B cell (primary cell): ENCODE measurements around the gene TLE7. TPM values are rescaled to one million over a fixed set of nuclear protein-coding genes. Genes with fewer than 3 reads are reported as not detected.

ENCODE experiments used
- ATAC-seq: fragments of 200-7000 bp; cut with Tn5 transposase; one replicate; pipeline ENCODE4 v1.10.0; 2021; ENCODE audit warnings: low read depth, mild to moderate bottlenecking, moderate number of reproducible peaks, moderate library complexity
- CTCF ChIA-PET: fragments of 350-600 bp; sonication (Branson Sonifier 250); formaldehyde crosslinking; loops from one replicate; lab custom pipeline; 2021; ENCODE audit warnings: antibody characterized with exemption, inconsistent platforms; lab: Charles Lee
- POLR2A ChIA-PET: fragments of 350-600 bp; sonication (Branson Sonifier 250); formaldehyde crosslinking; loops from one replicate; lab custom pipeline; 2021; ENCODE audit warnings: antibody characterized with exemption; lab: Charles Lee
- DNase-seq: peaks from one replicate; pipeline ENCODE4 v3.0.0; 2013
- H2AFZ ChIP-seq: 2 replicates; pipeline ENCODE4 v1.6.1; 2012; ENCODE audit warnings: mild to moderate bottlenecking, low read depth, low read length; ENCODE audit not compliant: insufficient read depth, poor library complexity, severe bottlenecking
- H3K27ac ChIP-seq, 2 donors: 1 replicate in 1 of 2; 2 replicates in 1 of 2; pipeline ENCODE4 v1.5.1; 2012 to 2013; ENCODE audit warnings: low read length in 2 of 2, mild to moderate bottlenecking in 2 of 2, moderate library complexity in 1 of 2
- H3K27me3 ChIP-seq, 4 experiments: fragments of 200-600 bp in 1 of 4; sonication (generic) in 1 of 4; replicated peaks in 1 of 4; 1 replicate in 2 of 4; 2 replicates in 2 of 4; pipeline versions ENCODE4 v1.6.1 to v1.7.0; 2013 to 2016; ENCODE audit warnings: low read length in 3 of 4, mild to moderate bottlenecking in 2 of 4, mixed read lengths in 1 of 4, moderate library complexity in 1 of 4; ENCODE audit not compliant: insufficient read depth in 4 of 4, control insufficient read depth in 3 of 4; ENCODE audit errors: control extremely low read depth in 1 of 4
- H3K36me3 ChIP-seq, 2 experiments: replicated peaks in 1 of 2; 1 replicate in 1 of 2; 2 replicates in 1 of 2; pipeline versions ENCODE4 v1.6.1 to v1.7.1; 2013; ENCODE audit warnings: low read length in 1 of 2; ENCODE audit not compliant: insufficient read depth in 2 of 2, control insufficient read depth in 1 of 2; ENCODE audit errors: control extremely low read depth in 1 of 2, extremely low read depth in 1 of 2
- H3K4me1 ChIP-seq, 2 donors: fragments of 200-600 bp in 1 of 2; sonication (generic) in 1 of 2; 1 replicate in 1 of 2; 2 replicates in 1 of 2; pipeline versions ENCODE4 v1.5.1 to v1.6.1; 2013 to 2017; ENCODE audit warnings: low read length in 2 of 2; ENCODE audit not compliant: control insufficient read depth in 2 of 2, insufficient read depth in 2 of 2
- H3K4me2 ChIP-seq: replicated peaks from 2 replicates; pipeline ENCODE3; 2012; ENCODE audit warnings: mild to moderate bottlenecking, low read depth, low read length; ENCODE audit not compliant: poor library complexity, severe bottlenecking
- H3K4me3 ChIP-seq, 5 experiments: fragments of 200-600 bp in 1 of 5; sonication (generic) in 1 of 5; 1 replicate in 3 of 5; 2 replicates in 2 of 5; pipeline versions ENCODE4 v1.5.1 to v1.7.0; 2011 to 2016; ENCODE audit warnings: low read length in 4 of 5, mild to moderate bottlenecking in 4 of 5, low read depth in 2 of 5, control low read depth in 1 of 5, moderate library complexity in 1 of 5; ENCODE audit not compliant: insufficient read depth in 1 of 5; ENCODE audit errors: control extremely low read depth in 1 of 5, extremely low read depth in 1 of 5
- H3K79me2 ChIP-seq: fragments of 200-600 bp; sonication (generic); one replicate; pipeline ENCODE4 v1.6.0; 2016; ENCODE audit warnings: low read length; ENCODE audit not compliant: control insufficient read depth, insufficient read depth
- H3K9ac ChIP-seq: fragments of 200-600 bp; sonication (generic); 2 replicates; pipeline ENCODE4 v1.6.1; 2017; ENCODE audit warnings: mild to moderate bottlenecking, low read length, moderate library complexity
- H3K9me3 ChIP-seq, 3 donors: one replicate each; pipeline versions ENCODE4 v1.6.1 to v1.7.1; 2013; ENCODE audit warnings: low read length in 2 of 3; ENCODE audit not compliant: control insufficient read depth in 2 of 3, insufficient read depth in 1 of 3; ENCODE audit errors: control extremely low read depth in 1 of 3
- H4K20me1 ChIP-seq: 2 replicates; pipeline ENCODE4 v1.6.0; 2012; ENCODE audit warnings: mild to moderate bottlenecking, low read length; ENCODE audit not compliant: insufficient read depth, control insufficient read depth, poor library complexity, severe bottlenecking
- H3K27ac Mint-ChIP-seq: one replicate; pipeline ENCODE4 v1.8.0; 2021; ENCODE audit warnings: mixed read lengths
- H3K27me3 Mint-ChIP-seq: one replicate; pipeline ENCODE4 v1.8.0; 2021; ENCODE audit warnings: mixed read lengths
- H3K4me1 Mint-ChIP-seq: one replicate; pipeline ENCODE4 v1.8.0; 2021; ENCODE audit warnings: mixed read lengths
- H3K4me3 Mint-ChIP-seq: one replicate; pipeline ENCODE4 v1.8.0; 2021; ENCODE audit warnings: mixed read lengths
- H3K9me3 Mint-ChIP-seq: one replicate; pipeline ENCODE4 v1.8.0; 2022; ENCODE audit warnings: mixed read lengths; ENCODE audit not compliant: insufficient read depth
- CTCF ChIP-seq: fragments of 200-600 bp; IDR thresholded peaks from one replicate; pipeline ENCODE4 v1.8.0; 2022; ENCODE audit warnings: antibody characterized with exemption, mild to moderate bottlenecking
- EZH2 ChIP-seq: IDR thresholded peaks from 2 replicates; pipeline ENCODE4 v1.6.1; 2012; ENCODE audit warnings: borderline replicate concordance, low read depth, mild to moderate bottlenecking, moderate library complexity, low read length; ENCODE audit not compliant: insufficient read depth, poor library complexity, severe bottlenecking
- whole genome bisulfite sequencing: methylation state at CpG from one replicate; pipeline ENCODE4 v1.1.5; 2013; ENCODE audit warnings: missing lambda C conversion rate; ENCODE audit not compliant: insufficient coverage; 5-methylcytosine and 5-hydroxymethylcytosine counted together
- intact Hi-C: fragments of 100-400 bp; cut with micrococcal nuclease; formaldehyde crosslinking; loops from one replicate; pipeline ENCODE4 v1.10.0; 2022
- polyA plus RNA-seq: library from polyadenylated mRNA; depleted of rRNA; stranded (reverse); fragments of >200 nt; gene quantifications from 2 replicates; pipeline ENCODE4 v1.2.3, GENCODE V29; 2012
- total RNA-seq, 2 donors: library from RNA; stranded (reverse); fragments of 120-200 nt in 1 of 2; gene quantifications; 1 replicate in 1 of 2; 2 replicates in 1 of 2; pipeline versions ENCODE4 v1.2.3 to v1.2.4, GENCODE V29; 2013 to 2022

Gene TLE7
- total and polyA plus RNA-seq, 2 donors (not counting 1 experiment from before 2014, with no cell fraction given): not detected

- H2AFZ ChIP-seq: no peak overlapping the region
- intact Hi-C loops: no loop called here
- WGBS: 80% methylated on average over 1 of the region's 4 CpGs
- H3K4me2 ChIP-seq: no peak overlapping the region
- H3K27ac ChIP-seq: no peak overlapping the region
- TF ChIP-seq CTCF (no peak), EZH2 (no peak)
- H3K27me3 ChIP-seq: no peaks in the 10 kb centered on the region
- ChIA-PET CTCF (no interaction called here), POLR2A (no interaction called here)
- H4K20me1 ChIP-seq: no peaks in the 10 kb centered on the region
- no peaks in the 10 kb centered on the region for H3K27me3 Mint-ChIP-seq
- H3K36me3 ChIP-seq: peaks cover 0 to 33% of the 10 kb centered on the region in 2 experiments
- H3K27ac Mint-ChIP-seq: no peak overlapping the region
- DNase-seq (no peak), ATAC-seq (no peak)
- H3K4me1 ChIP-seq: no peaks in the 10 kb centered on the region
- H3K9ac ChIP-seq: no peak overlapping the region
- no peaks in the 10 kb centered on the region for H3K9me3 ChIP-seq
- H3K4me3 ChIP-seq: no peak overlapping the region
- H3K9me3 Mint-ChIP-seq: no peaks in the 10 kb centered on the region
- H3K79me2 ChIP-seq: peaks cover 7% of the 10 kb centered on the region
- H3K4me3 Mint-ChIP-seq: no peak overlapping the region
- H3K4me1 Mint-ChIP-seq: no peaks in the 10 kb centered on the region
Measured at GRCh38 chr16:71476457-71477124, 34.7 kb upstream of the TLE7 start.

GRCh38 chr16:71474864-71475263, 33.0 kb upstream of the TLE7 start:
- Histone ChIP-seq H3K9ac (no peak overlapping the region), H3K4me3 (no peak overlapping the region), H3K27ac (no peak overlapping the region), H3K4me1 (no peaks in the 10 kb centered on the region), H3K79me2 (no peaks in the 10 kb centered on the region), H2AFZ (no peak overlapping the region), H3K27me3 (no peaks in the 10 kb centered on the region), H4K20me1 (no peaks in the 10 kb centered on the region), H3K36me3 (peaks cover 0 to 33% of the 10 kb centered on the region in 2 experiments), H3K4me2 (no peak overlapping the region), H3K9me3 (no peaks in the 10 kb centered on the region)
- no peak for ATAC-seq
- Mint-ChIP-seq H3K4me1 (no peaks in the 10 kb centered on the region), H3K27me3 (no peaks in the 10 kb centered on the region), H3K27ac (no peak overlapping the region), H3K9me3 (no peaks in the 10 kb centered on the region), H3K4me3 (no peak overlapping the region)
- no CpG with 5 or more reads among the region's 3 CpGs for WGBS
- ChIA-PET CTCF (no interaction called here), POLR2A (no interaction called here)
- intact Hi-C loops: no loop called here
- no peak for DNase-seq
- TF ChIP-seq EZH2 (no peak), CTCF (no peak)
